PC-9 (cell line): ENCODE data around the gene TMEM52B. TPM values are rescaled to one million over a fixed set of nuclear protein-coding genes. Genes with fewer than 3 reads are reported as not detected.

Experiments
- BruUV-seq: library from RNA; stranded (reverse); fragments of 400-500 nt; replicated peaks from 2 replicates; lab custom pipeline; 2021; lab: Mats Ljungman, UMichigan
- CTCF ChIA-PET: fragments of 300-600 bp; sonication (Branson Sonifier 250); formaldehyde crosslinking; loops from one replicate; lab custom pipeline; 2022; ENCODE audit warnings: antibody characterized with exemption; lab: Charles Lee
- POLR2A ChIA-PET: fragments of 300-600 bp; sonication (Branson Sonifier 250); formaldehyde crosslinking; loops from one replicate; lab custom pipeline; 2022; ENCODE audit warnings: antibody characterized with exemption; ENCODE audit not compliant: unreplicated experiment; lab: Charles Lee
- DNase-seq, 2 experiments: peaks; one replicate each; pipeline versions ENCODE4 v3.0.0 to v3.0.0-alpha.2; 2015 to 2022; ENCODE audit warnings: mixed read lengths in 1 of 2
- H2AFZ ChIP-seq: fragments of 200-600 bp; sonication (generic); 2 replicates; pipeline ENCODE4 v1.8.1; 2017; ENCODE audit warnings: antibody characterized with exemption
- H3F3A ChIP-seq: fragments of 200-600 bp; sonication (generic); 2 replicates; pipeline ENCODE4 v1.8.1; 2017; ENCODE audit warnings: antibody characterized with exemption, mild to moderate bottlenecking, low read depth; ENCODE audit not compliant: insufficient read depth
- H3K27ac ChIP-seq: fragments of 200-600 bp; sonication (generic); 2 replicates; pipeline ENCODE4 v1.6.1; 2016; ENCODE audit warnings: mixed run types
- H3K27me3 ChIP-seq: fragments of 200-600 bp; sonication (generic); 2 replicates; pipeline ENCODE4 v1.6.1; 2016; ENCODE audit warnings: low read depth, mixed run types; ENCODE audit not compliant: insufficient read depth
- H3K36me3 ChIP-seq: fragments of 200-600 bp; sonication (generic); 2 replicates; pipeline ENCODE4 v1.6.1; 2016; ENCODE audit warnings: low read depth, mixed run types
- H3K4me1 ChIP-seq: fragments of 200-600 bp; sonication (generic); replicated peaks from 2 replicates; pipeline ENCODE4 v1.6.1; 2016; ENCODE audit warnings: mixed run types; ENCODE audit not compliant: insufficient read depth
- H3K4me2 ChIP-seq: fragments of 200-600 bp; sonication (generic); 2 replicates; pipeline ENCODE4 v1.6.1; 2017; ENCODE audit warnings: mixed run types
- H3K4me3 ChIP-seq: fragments of 200-600 bp; sonication (generic); 2 replicates; pipeline ENCODE4 v1.6.1; 2016; ENCODE audit warnings: mixed run types
- H3K79me2 ChIP-seq: fragments of 200-600 bp; sonication (generic); 2 replicates; pipeline ENCODE4 v1.6.1; 2017; ENCODE audit warnings: low read depth, mixed run types
- H3K9me2 ChIP-seq: fragments of 200-600 bp; sonication (generic); 2 replicates; pipeline ENCODE4 v1.8.1; 2017; ENCODE audit warnings: mild to moderate bottlenecking; ENCODE audit not compliant: insufficient read depth
- H3K9me3 ChIP-seq: fragments of 200-600 bp; sonication (generic); 2 replicates; pipeline ENCODE4 v1.8.1; 2016; ENCODE audit warnings: low read depth; ENCODE audit not compliant: insufficient read depth
- H4K20me1 ChIP-seq: fragments of 200-600 bp; sonication (generic); 2 replicates; pipeline ENCODE4 v1.8.1; 2017; ENCODE audit not compliant: insufficient read depth
- EZH2 ChIP-seq: fragments of 200-600 bp; sonication (generic); IDR thresholded peaks from 2 replicates; pipeline ENCODE4 v1.8.0; 2017; ENCODE audit warnings: antibody characterized with exemption, low read depth
- intact Hi-C: fragments of 100-400 bp; cut with micrococcal nuclease; formaldehyde crosslinking; loops from one replicate; pipeline ENCODE4 v1.10.0; 2022; ENCODE audit not compliant: unreplicated experiment
- total RNA-seq: library from RNA; stranded (reverse); gene quantifications from 2 replicates; pipeline ENCODE4 v1.2.3, GENCODE V29; 2021
- TF ChIP-seq, protein P1 (sequence below): fragments of 200-600 bp; sonication (generic); conservative IDR thresholded peaks from 2 replicates; pipeline ENCODE4 v1.6.1; 2017; ENCODE audit warnings: mixed run types, antibody characterized with exemption, mild to moderate bottlenecking, moderate library complexity

The TMEM52B gene
- total RNA-seq, 1 experiment from 2014 or later, result 2.6 TPM

DNA sequence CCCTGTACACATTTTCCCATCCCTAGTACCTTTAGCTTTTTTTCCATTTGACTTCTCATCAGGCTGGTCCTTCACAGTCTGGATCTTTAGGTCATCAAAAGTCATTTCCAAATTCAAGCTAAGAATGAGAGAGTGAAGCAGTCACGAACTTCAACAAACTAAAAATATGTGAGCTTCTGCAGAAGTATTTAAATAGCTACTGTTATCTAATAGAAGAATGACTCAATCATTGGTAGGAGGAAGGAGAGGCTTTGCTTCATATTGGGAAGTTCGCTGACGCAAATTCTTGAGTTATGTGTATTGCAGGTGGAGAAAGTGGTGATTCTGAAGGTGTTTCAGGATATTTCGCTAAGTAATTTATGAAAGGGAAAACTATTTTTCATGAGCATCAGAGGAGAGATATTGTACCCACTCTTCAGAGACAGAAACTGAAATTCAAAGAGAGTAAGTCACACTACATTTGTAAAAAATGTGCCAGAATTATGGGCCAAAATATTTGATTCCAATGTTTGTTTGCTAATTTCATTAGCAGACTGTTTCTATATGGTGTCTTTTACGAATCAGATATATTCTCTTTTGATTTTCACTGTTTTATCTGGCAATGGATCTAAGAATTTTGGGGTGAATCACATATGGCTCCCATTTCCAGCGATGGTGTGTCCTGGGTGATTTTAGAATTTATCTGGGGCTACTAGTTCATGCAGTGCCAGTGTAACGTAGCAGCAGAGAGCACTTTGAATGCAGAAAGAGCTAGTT lies 6.7 kb upstream of the TMEM52B start, which contains the start of gene OLR1:
TSS of gene OLR1 (minus strand) at position 160 of the 756 bp plus-strand sequence. CDS start at position 105, 55 bp downstream.
- Histone ChIP-seq H3K9me2 (no peaks in the 10 kb centered on the region), H3F3A (peaks cover 4% of the 10 kb centered on the region; the same call in 1 of the 2 replicates), H3K27me3 (no peaks in the 10 kb centered on the region), H3K4me2 (peak within 1 kb of the TSS; percentile 33), H3K79me2 (no peaks in the 10 kb centered on the region), H3K27ac (peak within 1 kb of the TSS; percentile 54), H3K4me1 (peaks cover 37% of the 10 kb centered on the region), H3K36me3 (no peaks in the 10 kb centered on the region), H2AFZ (peak within 1 kb of the TSS; percentile 52; the same call in 1 of the 2 replicates), H3K4me3 (no peak within 1 kb of the TSS; the same call in 1 of the 2 replicates), H3K9me3 (no peaks in the 10 kb centered on the region), H4K20me1 (no peaks in the 10 kb centered on the region)
- TF ChIP-seq, protein P1, sequence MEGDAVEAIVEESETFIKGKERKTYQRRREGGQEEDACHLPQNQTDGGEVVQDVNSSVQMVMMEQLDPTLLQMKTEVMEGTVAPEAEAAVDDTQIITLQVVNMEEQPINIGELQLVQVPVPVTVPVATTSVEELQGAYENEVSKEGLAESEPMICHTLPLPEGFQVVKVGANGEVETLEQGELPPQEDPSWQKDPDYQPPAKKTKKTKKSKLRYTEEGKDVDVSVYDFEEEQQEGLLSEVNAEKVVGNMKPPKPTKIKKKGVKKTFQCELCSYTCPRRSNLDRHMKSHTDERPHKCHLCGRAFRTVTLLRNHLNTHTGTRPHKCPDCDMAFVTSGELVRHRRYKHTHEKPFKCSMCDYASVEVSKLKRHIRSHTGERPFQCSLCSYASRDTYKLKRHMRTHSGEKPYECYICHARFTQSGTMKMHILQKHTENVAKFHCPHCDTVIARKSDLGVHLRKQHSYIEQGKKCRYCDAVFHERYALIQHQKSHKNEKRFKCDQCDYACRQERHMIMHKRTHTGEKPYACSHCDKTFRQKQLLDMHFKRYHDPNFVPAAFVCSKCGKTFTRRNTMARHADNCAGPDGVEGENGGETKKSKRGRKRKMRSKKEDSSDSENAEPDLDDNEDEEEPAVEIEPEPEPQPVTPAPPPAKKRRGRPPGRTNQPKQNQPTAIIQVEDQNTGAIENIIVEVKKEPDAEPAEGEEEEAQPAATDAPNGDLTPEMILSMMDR, result no peak
- no peak for TF ChIP-seq EZH2
- intact Hi-C loops, result loop anchor here (2.0 kb wide), 1 partner anchor 19 kb away; no protein-coding TSS in a partner anchor
- peak in 1 of 2 experiments; percentile 70 for DNase-seq
- ChIA-PET CTCF (interaction anchor here (1.0 kb wide), 1 partner anchor 19 kb away, joined by 4 read pairs; no protein-coding TSS in a partner anchor), POLR2A (interaction anchor here (0.5 to 1.1 kb wide), 5 partner anchors 8 to 524 kb away, joined by 3 to 11 read pairs (median 7); partner anchors contain the start of gene GABARAPL1)
- BruUV-seq, result TSS peak; percentile 84

DNA sequence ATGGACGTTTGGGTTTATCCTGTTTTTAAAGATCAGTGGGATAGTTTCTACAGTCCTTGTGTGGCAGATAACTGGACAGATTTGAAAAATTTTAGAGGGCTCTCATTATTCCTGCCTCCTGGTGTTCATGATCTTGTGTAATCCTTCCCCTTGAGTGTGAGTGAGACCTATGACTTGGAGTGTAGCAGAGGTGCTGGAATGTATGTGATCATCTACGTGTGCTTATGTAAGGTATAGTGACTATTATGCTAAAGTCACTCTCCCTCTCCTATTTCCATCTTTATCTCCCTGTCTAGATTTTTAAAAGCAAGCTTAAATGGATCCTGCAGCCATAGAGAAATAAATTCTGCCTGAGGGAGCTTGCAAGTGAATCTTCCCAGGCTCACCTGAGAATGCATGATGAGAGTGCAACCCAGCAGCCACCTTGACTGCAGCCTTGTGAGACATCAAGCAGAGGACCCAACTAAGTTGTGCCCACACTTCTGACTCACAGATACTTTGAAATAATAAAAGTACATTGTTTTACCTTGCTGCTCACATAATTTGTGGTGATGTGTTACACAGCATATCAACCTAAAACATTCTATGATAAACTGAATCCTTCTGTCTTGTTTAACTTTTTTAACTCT lies 3.7 kb upstream of the TMEM52B start:
- DNase-seq, result no peak
- Histone ChIP-seq H4K20me1 (no peaks in the 10 kb centered on the region), H3K9me2 (no peaks in the 10 kb centered on the region), H3K4me3 (no peak overlapping the region), H3K27ac (no peak overlapping the region), H2AFZ (no peak overlapping the region), H3K27me3 (no peaks in the 10 kb centered on the region), H3K79me2 (no peaks in the 10 kb centered on the region), H3K9me3 (no peaks in the 10 kb centered on the region), H3K36me3 (no peaks in the 10 kb centered on the region), H3F3A (peaks cover 16% of the 10 kb centered on the region; the same call in 1 of the 2 replicates), H3K4me2 (no peak overlapping the region), H3K4me1 (peaks cover 32% of the 10 kb centered on the region)
- BruUV-seq, result no TSS peak
- intact Hi-C loops, result no loop called here
- no peak for TF ChIP-seq EZH2
- TF ChIP-seq, protein P1, result no peak
- ChIA-PET POLR2A (no interaction called here), CTCF (interaction anchor here (1.4 kb wide), 1 partner anchor 22 kb away, joined by 8 read pairs; no protein-coding TSS in a partner anchor)

DNA sequence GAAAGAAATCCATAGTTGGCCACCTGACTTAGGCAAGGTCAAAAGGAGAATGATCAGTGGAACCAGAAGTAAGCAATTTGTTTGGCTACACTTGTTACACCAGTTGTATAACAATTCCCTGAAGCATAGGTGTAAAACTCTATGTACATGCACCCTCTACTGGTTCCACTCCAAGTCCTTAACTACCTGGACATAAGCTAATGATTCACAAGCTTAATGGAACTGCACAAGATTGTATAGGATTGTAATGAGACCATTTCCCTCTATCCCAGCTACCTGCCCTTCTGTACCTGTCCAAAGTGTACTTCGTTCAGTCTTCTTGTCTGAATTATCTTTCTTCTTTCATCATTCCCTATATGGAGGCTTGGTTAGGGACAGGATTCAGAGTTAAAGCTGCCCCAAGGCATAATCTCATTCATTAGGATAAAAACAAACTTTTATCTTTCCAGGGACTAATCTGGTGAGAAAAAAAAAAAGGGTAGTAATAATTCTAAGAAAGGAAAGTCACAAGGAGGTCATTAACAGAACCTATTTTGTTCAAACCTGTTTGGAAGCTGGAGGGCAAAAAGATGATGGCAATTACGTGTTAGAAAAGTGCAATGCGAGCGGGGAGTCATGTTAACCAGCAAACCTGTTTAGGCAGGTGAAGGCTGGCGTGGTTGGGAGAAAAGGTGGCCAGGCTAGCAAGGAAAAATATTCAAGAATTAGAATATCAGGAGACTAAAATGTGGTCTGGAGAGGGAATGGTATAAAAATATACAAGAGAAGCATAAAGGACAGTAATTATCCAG lies 2.8 kb upstream of the TMEM52B start:
- Histone ChIP-seq H3K4me1 (peaks cover 34% of the 10 kb centered on the region), H3K4me3 (no peak overlapping the region), H2AFZ (no peak overlapping the region), H3K4me2 (no peak overlapping the region), H3F3A (peaks cover 19% of the 10 kb centered on the region; the same call in 1 of the 2 replicates), H4K20me1 (no peaks in the 10 kb centered on the region), H3K27me3 (no peaks in the 10 kb centered on the region), H3K27ac (no peak overlapping the region), H3K9me3 (no peaks in the 10 kb centered on the region), H3K9me2 (no peaks in the 10 kb centered on the region), H3K36me3 (no peaks in the 10 kb centered on the region), H3K79me2 (no peaks in the 10 kb centered on the region)
- ChIA-PET CTCF (interaction anchor here (1.4 kb wide), 1 partner anchor 23 kb away, joined by 8 read pairs; no protein-coding TSS in a partner anchor), POLR2A (no interaction called here)
- no TSS peak for BruUV-seq
- intact Hi-C loops, result no loop called here
- no peak for DNase-seq
- no peak for TF ChIP-seq EZH2
- TF ChIP-seq, protein P1, result no peak
